NCI-H187 (cell line): ENCODE results near the gene SF3B5.
"Not testable (repeated sequence)": the region's sequence is repeated elsewhere in the genome, so short reads cannot be mapped to it uniquely, and the experiment has no call there.

Experiments used
- DNase-seq, 2 experiments: peaks; one replicate each; lab custom pipeline; 2025; lab: John Stamatoyannopoulos, UW

The SF3B5 gene

DNA sequence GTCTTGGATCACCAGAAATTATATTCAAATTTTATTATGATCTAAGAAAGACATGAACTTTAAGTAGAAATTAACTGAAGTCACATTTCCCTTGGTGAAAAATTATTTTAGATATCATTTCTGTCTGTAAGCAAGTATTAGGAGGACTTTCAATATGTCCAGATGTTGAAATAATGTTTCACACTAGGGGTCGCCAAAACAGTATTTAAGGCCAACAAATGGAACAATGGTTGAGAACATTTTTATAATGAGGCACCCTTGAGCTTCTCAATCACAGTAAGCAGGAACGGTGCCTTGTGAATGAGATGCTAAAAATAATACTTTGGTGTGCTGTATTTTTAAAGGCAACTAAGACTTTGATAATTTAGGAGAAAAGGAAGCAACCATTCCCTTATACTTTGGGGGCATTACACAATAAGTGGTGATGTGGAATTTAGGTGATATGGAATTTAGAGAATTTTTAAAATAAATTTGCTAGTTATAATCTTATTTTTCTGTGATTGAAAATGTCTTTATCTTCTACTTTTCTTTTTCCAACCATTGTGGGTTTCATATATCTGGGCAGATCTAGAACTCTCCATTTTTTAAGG, 9.6 kb upstream of the SF3B5 start:
- DNase-seq = peak; percentile 20 to 51

DNA sequence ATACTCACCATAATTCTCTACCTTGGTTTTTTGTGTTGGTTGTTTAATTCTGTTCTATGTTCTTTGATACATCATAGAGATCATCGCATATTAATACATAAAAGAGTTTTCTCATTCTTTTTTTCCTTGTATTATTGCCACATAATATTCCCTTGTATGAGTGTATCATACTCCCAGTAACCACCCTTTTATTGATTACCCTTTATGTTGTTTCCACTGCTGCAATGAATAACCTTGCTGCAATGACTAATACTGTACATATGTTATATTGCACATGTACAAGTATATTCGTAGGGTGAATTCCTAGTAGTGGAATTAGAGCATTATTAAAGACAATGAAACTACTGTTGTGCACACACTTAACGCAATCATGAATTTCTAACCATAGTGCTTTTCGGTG, 9.1 kb upstream of the SF3B5 start:
- DNase-seq = no peak

DNA sequence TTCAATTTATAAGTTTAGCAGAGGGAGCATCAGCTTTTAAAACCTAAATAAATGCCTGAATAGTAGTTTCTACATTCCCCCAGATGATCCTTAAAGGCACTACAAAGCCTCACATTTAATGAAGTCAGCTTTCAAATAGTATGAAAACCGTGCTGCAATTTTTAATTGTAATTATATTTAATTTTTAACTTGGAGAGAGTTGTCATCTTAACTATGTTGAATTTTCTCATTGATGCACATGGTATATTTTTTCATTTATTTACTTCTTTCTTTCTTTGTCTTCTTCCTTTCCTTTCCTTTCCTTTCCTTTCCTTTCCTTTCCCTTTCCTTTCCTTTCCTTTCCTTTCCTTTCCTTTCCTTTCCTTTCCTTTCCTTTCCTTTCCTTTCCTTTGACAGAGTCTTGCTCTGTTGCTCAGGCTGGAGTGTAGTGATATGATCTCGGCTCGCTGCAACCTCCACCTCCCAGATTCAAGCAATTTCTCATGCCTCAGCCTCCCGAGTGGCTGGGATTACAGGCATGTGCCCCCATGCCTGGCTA, 7.7 kb upstream of the SF3B5 start:
- no peak for DNase-seq

DNA sequence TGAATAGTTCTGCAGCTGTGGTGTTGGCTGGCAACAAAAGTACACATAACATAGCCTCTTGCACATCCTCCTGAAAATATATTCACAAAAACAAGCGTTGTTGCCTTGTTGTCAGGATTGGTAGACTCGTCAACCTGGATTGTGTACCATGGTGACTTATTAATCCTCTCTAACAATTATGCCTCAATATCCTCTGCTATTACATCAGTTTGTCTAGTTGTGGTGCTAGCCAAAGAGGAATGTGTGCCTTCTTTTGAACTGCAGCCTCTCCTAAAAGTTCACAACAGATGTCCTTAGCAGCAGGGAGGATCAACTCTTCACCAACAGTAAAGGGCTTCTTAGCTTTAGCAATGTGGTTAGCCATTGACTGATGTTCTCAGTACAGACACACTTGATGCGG, 3.6 kb upstream of the SF3B5 start:
- DNase-seq = no peak

DNA sequence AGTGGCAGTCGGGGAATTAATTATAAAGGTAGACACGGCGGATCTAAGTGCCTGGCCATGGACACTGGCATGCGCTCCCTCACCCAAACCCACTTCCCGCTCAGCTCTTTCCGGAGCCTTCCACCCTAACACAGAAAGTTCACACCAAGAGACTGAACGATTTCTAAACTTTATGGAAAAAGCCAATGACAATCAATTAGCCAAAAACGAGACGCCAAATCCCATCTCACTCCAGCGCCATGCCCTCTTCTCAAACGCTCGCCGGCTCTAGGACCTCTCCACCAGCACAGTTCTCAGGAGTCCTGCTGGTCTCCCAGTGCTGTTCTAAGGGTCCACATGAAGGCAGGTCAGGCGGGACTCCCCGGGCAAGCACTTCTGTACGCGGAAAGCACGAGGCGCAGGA, 641 bp downstream of the SF3B5 start:
- no peak for DNase-seq

DNA sequence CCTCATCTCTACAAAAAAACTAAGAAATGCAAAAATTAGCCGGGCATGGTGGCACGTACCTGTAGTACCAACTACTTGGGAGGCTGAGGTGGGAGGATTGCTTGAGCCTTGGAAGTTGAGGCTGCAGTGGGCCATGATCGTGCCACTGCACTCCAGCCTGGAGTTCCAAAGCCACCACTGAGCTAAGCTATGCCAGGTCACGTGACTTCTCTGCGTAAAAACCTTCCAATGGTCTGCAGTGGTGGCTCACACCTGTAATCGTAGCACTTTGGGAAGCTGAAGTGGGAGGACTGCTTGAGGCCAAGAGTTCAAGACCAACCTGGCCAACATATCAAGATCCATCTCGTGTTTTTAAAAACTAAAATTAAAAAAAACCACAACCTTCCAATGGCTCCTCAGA, 1.7 kb downstream of the SF3B5 start:
- DNase-seq = no peak

DNA sequence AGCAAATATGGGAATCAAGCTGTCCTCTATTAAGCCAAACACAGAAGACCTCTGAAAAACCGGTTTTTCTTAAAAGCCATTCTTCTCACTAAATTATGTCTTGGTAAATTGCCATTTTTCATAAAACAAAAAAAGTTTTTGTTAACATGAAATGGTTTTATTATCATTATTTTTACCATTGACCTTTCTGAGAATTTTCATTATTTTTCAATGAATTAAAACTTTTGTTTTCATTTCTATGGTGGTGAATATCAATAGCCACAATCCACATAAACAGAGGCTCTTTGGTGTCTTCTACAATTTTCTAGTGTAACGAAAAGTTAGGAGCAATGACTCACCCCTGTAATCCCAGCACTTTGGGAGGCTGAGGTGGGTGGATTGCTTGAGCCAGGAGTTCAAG, 2.1 kb downstream of the SF3B5 start:
- DNase-seq = no peak

DNA sequence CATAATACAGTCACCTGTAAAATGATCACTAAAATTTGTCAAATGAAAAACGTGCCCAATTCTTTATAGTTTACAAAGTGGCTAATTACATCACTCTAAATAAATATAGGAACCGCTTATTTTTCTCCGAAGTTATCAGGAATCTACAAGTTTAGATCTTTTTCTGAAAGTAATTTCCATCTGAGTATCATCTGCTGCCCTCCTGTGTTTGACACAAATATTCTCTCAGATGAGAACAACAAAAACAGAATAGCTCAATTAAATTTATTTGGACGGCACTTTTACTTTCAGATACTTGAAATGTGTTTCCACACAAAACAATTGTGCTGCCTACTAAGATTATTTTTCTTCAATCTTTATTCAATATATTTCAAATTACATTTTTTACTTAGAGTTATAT, 5.0 kb downstream of the SF3B5 start:
- DNase-seq = no peak

DNA sequence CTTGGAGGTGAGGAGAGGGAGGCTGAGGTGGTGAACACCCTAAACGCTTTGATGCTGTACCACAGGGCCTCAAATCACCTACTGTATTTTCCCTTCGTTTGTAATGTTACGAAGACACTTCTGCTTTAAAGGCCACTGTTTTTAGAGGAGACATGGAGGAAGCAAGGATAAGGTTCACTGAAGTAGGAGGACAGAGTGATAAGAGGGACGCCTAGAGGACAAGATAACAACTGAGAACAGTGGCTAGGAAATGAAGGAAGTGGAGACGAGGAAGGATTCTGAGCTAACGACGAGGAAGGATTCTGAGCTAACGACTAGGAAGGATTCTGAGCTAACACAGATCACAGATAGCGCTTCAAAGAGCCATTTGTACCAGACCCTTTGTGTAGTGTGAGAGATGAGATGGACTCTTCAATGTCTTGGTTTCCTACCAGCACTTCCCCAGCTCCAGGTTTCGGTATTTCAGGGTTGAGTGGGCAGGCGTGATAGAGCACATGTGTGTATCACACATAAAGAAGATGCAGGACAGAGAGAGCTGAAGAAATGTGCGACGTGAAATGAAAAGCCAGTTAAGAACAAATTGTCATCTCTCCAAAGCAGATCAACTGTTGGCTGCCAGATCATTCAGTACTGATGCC, 7.5 kb downstream of the SF3B5 start:
- no peak for DNase-seq

DNA sequence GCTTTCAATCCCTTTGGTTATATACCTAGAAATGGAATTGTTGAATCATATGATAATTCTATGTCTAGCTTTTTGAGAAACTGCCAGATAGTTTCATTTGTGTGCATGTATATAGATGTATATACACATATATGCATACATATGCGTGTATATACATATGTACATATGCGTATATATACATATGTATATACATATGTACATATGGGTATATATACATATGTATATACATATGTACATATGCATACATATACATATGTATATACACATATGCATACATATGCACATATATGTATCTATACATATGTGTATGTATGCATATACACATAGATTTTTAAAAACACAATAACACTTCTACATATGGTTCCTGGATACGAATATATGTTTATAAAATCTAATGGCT, 8.4 kb downstream of the SF3B5 start:
- DNase-seq = no peak

DNA sequence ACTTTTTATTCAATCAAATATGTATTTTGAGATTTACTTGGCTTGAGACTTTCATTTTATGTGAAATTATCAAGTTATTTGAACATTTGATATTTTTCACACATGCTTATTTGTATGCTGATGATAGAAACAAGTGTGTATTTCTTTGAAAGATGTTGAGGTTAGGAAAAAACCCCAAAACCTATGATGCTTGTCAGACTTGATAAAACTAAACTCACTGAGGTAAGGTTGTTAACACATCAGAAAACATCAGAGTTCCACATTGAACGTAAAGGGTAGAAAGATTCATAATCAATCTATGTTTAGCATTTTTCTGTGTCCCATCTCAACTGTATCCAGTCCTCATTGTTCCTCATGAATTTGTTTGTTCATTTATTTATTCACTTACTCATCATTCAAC, 12.2 kb downstream of the SF3B5 start:
- no peak for DNase-seq

DNA sequence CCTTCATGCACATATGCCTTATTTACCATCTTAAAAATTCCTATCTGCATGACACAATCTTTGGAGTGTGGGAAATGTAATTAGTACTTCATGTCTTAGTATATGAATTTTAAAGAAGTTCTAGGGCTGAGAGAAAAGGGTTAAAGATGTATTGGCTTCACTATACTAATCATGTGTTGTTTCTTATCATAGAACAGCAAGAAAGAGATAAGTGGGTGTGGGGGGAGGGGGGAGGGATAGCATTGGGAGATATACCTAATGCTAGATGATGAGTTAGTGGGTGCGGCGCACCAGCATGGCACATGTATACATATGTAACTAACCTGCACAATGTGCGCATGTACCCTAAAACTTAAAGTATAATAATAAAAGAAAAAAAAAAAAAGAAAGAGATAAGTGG, 13.0 kb downstream of the SF3B5 start:
- DNase-seq = not testable (repeated sequence)

DNA sequence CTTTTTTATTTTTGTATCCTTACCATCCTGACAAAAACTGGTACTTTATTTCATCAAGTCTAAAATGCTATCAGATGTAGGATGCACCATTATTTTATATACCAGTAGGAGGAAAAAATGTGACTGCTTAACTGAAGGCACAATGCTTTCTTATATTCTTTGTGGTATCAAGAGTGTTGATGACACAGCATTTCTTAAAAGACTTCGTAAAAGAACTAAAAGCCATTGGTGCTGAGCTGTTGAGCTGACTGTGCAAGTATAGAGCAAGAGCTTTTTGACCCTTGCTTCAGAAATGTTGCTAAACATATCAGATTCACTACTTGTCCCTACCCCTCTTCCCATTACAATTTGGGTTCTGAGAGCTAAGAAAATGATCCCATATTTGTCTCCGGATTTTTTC, 17.5 kb downstream of the SF3B5 start:
- DNase-seq = no peak

DNA sequence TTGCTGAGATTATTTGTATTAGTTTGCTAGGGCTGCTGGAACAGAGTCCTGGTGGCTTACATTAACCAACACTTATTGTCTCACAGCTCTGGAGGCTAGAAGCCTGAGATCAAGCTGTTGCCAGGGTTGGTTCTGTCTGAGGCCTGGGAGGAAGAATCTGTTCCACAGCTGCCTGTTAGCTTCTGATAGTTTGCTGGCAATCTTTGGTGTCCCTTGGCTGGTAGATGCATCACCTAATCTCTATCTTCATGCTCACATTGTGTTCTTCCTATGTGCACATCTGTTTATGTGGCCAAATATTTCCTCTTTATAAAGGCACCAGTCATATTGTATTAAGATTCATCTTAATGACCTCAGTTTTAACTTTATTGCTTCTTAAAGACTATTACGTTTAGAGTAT, 19.5 kb downstream of the SF3B5 start:
- no peak for DNase-seq

DNA sequence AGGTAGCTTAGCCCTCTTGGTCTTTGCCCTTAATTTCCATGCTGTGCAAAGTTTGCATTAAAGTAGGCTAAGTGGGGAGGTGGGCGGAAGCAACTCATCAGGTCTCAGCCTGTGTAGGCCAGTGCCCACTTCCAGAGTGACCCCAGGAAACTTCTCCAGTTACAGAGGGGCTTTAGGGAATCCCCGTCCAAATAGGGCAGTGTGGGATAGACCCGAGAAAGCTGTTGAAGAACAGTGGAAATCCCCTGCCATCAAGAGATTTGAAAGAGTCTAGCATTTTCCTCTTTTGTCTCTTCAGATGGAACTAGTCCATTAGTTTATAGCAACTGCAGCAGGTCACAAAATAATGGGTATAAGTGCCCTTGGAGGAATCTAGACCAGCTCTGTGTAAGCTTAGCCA, 20.2 kb downstream of the SF3B5 start:
- no peak for DNase-seq

DNA sequence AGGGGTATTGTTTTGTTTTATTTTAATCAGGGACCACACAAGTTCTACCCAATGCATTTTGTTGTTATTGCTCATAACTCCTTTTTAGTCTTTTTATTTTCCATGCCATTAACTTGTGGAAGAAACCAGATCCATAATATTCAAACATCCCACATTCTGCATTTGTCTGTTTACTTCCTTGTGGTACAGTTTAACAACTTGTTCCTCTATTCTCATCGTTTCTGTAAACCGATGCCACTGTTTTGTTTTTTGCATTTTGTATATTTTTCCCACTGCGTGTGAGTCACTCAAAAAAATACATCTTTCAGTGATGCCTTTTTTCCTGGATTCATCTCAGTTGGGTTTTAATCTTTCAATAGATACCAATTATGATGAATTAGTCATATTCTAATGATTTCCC, 22.3 kb downstream of the SF3B5 start:
- no peak for DNase-seq

DNA sequence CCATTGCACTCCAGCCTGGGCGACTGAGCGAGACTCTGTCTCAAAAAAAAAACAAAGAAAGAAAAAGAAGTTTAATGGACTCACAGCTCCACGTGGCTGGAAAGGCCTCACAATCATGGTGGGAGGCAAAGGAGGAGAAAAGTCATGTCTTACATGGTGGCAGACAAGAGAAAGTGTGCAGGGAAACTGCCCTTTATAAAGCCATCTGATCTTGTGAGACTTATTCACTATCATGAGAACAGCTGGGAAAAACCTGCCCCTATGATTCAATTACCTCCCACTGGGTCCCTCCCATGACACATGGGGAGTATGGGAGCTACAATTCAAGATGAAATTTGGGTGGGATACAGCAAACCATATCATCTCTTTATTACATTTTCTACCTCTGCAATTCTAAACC, 25.9 kb downstream of the SF3B5 start:
- DNase-seq = no peak

DNA sequence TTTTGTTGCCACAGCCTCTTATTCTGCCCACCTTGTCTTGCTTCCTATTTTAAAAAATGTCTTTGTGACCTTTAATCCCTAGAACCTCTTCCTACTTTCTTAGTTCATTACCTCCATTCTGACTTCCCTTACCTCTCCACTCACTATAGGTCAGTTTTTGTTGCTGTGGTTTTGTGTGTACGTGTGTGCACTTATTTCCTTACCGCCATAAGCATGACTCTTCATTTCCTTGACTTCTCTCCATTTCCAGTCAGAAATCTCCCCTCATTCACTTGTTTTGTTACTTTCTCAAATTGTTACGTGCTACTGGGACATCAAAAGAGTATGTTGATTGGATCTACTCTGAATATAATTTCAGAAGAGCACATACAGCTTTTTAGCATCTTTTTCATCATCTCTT, 26.6 kb downstream of the SF3B5 start:
- DNase-seq = no peak

DNA sequence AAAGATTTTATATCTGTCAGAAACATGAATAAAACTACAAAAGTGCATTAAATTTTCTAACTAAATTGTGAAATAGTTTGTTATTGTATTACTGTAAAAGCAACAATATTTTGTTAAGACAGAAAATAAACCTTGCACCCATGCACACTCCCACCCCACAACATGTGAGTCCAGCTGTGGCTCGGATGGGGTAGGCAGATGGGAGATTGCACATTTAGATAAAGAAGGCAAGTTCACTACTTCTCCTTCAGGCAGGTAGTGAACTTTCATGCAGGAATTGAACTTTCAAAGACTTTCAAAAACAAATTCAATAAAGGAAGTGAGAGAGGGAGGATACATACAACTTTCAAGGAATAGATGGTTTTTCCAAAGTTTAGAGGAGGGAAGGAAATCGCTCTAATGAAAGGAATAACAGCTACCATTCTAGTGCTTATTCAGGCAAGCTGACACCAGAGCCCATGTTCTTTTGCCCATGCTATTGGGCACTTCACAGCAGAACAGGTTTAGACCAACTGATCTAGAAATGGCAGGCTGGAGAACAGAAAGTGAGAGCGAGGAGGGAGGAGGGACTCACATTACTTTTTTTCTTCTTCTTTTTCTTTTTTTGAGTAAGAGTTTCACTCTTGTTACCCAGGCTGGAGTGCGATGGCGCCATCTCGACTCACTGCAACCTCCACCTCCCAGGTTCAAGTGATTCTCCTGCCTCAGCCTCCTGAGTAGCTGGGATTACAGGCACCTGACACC, 28.5 kb downstream of the SF3B5 start:
- no peak for DNase-seq

DNA sequence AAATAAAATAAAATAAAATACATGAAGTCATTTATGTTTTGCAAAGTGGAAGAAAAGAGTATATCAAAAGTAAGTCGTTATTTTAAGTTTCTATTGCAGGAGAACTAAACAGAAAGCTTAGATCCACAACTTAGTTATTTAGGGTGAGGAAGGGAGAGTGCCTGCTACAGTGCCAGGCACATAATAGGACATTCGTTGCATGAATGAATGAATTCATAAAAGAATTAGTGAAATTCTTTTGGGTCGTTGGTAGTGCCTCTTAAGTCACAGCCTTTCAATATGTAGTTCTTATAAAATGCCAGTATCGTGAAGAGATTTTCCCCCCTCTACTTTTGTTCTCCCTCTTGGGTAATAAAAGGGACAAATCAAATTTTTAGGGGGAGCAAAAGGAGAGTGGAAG, 29.1 kb downstream of the SF3B5 start:
- no peak for DNase-seq

DNA sequence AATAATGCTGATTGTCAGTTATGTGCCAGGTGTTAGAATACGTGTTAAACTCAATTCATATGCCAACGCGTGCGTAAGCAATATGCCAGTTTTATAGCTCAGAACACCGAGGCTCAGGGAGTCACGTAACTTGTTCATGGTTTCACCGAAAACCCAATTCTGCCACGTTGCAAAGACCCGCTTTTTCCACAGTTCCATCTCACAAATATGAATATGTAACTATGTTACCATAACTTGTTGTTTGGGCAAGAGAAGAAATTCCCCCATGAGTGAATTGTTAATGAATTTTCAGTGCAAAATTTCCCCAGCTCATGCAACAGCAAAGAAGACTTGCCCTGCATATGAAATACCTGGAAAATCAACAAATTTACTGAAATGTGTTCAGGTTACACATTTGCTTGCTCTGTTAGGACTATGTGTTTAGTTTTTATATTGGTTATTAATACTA, 30.1 kb downstream of the SF3B5 start:
- no peak for DNase-seq

DNA sequence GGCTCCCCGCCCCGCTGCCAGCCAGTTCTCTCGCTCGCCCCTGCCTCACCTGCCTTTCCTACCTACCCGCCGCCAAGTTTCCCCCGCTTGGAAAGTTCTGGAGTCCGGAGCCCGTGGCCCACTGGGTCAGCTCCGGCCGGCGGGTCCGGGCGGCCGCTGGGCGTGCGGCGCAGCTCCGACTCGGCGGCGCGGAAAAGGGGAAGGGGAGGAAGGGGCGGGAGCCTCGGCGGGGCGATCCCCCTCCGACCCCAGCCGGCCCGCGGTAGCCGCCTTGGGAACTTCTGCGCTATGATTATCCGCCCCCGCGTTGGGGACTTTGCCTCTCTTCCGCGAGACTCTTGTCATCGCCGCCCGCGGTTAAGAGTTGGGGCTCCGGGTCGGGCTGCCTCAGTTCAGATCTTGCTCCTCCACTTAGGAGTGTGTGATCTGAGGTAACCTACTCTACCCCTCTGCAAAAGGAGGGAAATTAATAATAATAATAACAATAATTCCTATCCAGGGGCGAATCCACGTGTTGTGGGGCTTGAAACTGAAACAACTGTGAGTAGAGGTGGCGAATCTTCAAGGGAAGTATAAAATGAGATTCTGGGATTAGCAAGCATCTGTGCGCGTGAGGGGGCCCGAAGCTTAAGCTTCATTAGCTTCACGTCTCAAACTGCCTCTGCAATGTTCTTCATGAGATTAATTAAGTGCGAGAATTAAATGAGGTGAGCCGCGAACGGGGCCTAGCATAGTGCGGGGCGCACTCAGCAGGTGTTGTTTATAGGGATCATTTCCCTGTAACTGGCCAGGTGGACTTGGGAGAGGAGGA, 30.8 kb downstream of the SF3B5 start:
- DNase-seq = no peak
